Stimulated activated effector memory CD8-positive, alpha-beta T cell treated with anti-CD3 and anti-CD28 coated beads, Interleukin-12 subunit alpha, Interleukin-12 subunit beta, amount 100 ng/mL, for 72 hours (primary cell): ENCODE results near the gene MSI2.
A peak's percentile ranks its signal among the peaks of the same experiment; 100 is the strongest.

Experiments
- ATAC-seq: fragments of 150-1000 bp; cut with Tn5 transposase; 2 replicates; pipeline ENCODE4 v1.10.0; 2021
- DNase-seq, 2 donors: peaks; one replicate each; pipeline ENCODE4 v3.0.0; 2021 to 2022; ENCODE audit warnings: low spot score in 2 of 2
- H3K27ac Mint-ChIP-seq: one replicate; pipeline ENCODE4 v1.8.0; 2022; ENCODE audit warnings: mild to moderate bottlenecking, mixed read lengths
- H3K36me3 Mint-ChIP-seq: one replicate; pipeline ENCODE4 v1.8.0; 2022; ENCODE audit warnings: mild to moderate bottlenecking, mixed read lengths
- H3K4me1 Mint-ChIP-seq: one replicate; pipeline ENCODE4 v1.8.0; 2022; ENCODE audit warnings: mixed read lengths
- H3K4me3 Mint-ChIP-seq: one replicate; pipeline ENCODE4 v1.8.0; 2022; ENCODE audit warnings: mild to moderate bottlenecking, mixed read lengths
- H3K9me3 Mint-ChIP-seq: one replicate; pipeline ENCODE4 v1.8.0; 2022; ENCODE audit warnings: mixed read lengths

MSI2 gene

GRCh38 chr17:57557416-57557815 lies 301.1 kb downstream of the MSI2 start:
- no peak overlapping the region for H3K27ac Mint-ChIP-seq
- no peaks in the 10 kb centered on the region for H3K9me3 Mint-ChIP-seq
- DNase-seq = no peak
- ATAC-seq = no peak
- no peaks in the 10 kb centered on the region for H3K36me3 Mint-ChIP-seq
- no peak overlapping the region for H3K4me3 Mint-ChIP-seq
- peaks cover 17% of the 10 kb centered on the region for H3K4me1 Mint-ChIP-seq

- Mint-ChIP-seq H3K27ac (no peak overlapping the region), H3K4me3 (no peak overlapping the region), H3K9me3 (no peaks in the 10 kb centered on the region), H3K4me1 (peaks cover 17% of the 10 kb centered on the region), H3K36me3 (no peaks in the 10 kb centered on the region)
- ATAC-seq (no peak), DNase-seq (no peak)
These were observed 301.7 kb downstream of the MSI2 start for GRCh38 chr17:57557834-57558681.

DNA sequence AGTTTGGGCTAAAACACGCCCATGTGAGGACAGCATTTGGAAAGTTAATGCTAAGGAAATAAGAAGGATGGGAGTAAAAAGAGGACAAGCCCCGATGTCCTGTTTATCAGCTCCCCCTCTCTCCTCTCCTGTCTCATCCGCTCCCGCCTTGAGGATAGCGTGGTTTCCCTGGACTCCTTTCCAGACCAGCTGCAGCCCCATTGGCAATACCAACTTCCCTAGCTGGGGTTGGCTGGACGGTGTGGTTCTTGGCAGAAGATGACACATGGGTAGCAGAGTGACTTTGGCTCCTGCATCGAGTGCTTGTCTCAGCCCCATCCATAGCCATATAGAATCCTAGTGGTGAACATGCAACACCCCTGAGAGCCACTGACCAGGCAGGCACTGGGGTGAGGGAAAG lies 302.9 kb downstream of the MSI2 start:
- DNase-seq = no peak

DNA sequence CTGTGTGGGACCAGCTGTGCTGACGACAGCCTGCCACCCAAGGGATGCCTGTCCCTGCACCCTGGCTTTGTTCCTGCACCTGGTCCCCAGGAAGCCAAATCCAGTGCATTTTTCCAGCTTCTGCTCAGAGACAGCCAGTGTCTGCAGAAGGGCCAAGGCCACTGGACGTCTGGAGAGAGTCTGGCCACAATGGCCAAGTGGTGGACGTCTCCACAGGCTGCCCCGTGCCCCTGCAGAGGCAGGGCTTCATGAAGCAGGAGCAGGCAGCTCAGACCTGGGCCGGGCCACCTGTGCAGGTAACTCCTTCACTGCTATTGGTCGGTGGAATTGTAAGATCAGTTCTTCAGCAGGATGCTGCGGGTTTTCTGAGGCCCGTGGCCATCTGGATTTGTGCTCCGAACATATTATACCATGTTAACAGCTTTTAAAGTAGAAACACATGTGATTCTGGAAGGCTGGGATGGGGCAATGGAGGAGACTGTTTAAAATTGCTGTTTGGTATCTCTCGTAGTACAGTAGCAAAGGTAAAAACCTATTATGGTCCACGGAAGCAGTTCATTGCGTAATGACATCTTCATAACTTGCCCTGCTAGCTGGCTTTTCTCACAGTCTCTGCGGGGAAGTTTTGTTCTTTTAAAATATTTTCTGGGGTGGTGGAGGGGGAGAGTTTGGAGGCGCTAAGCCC lies 303.5 kb downstream of the MSI2 start:
- ATAC-seq (no peak), DNase-seq (no peak)
- Mint-ChIP-seq H3K4me3 (no peak overlapping the region), H3K4me1 (peaks cover 25% of the 10 kb centered on the region), H3K36me3 (no peaks in the 10 kb centered on the region), H3K9me3 (no peaks in the 10 kb centered on the region), H3K27ac (no peak overlapping the region)

More for the DNA sequence above, 302.9 kb downstream of the MSI2 start:
- H3K27ac Mint-ChIP-seq = no peak overlapping the region
- H3K4me1 Mint-ChIP-seq = peaks cover 25% of the 10 kb centered on the region
- H3K4me3 Mint-ChIP-seq = no peak overlapping the region
- ATAC-seq = no peak
- H3K9me3 Mint-ChIP-seq = no peaks in the 10 kb centered on the region
- no peaks in the 10 kb centered on the region for H3K36me3 Mint-ChIP-seq

DNA sequence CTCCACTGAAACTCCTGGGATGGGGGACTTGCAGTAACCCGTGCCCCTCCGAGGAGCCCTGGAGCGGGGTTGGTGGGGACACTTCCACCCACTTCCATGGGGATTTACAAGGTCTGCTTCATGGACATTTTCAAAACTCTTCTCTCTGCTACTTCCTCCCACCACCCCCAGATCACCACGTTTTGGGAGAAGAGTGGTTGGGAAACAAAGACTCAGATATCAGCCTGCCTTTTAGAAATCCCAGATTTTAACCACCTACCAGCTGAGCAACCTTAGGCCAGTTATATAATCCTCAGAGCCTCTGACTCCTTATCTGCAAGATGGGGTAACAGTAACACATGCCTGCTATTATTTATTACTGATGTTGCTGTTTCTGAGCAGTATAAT lies 304.0 kb downstream of the MSI2 start:
- ATAC-seq (no peak), DNase-seq (no peak)
- peaks cover 23% of the 10 kb centered on the region for H3K4me1 Mint-ChIP-seq
- no peaks in the 10 kb centered on the region for H3K9me3 Mint-ChIP-seq
- no peaks in the 10 kb centered on the region for H3K36me3 Mint-ChIP-seq
- peak overlapping the region; percentile 75 for H3K27ac Mint-ChIP-seq
- no peak overlapping the region for H3K4me3 Mint-ChIP-seq

- Mint-ChIP-seq H3K4me3 (no peak overlapping the region), H3K4me1 (peaks cover 21% of the 10 kb centered on the region), H3K9me3 (no peaks in the 10 kb centered on the region), H3K36me3 (no peaks in the 10 kb centered on the region), H3K27ac (peak overlapping the region; percentile 75)
- DNase-seq (no peak), ATAC-seq (no peak)
These were observed 304.9 kb downstream of the MSI2 start for GRCh38 chr17:57561072-57561861.

- Mint-ChIP-seq H3K27ac (no peak overlapping the region), H3K36me3 (no peaks in the 10 kb centered on the region), H3K4me3 (no peak overlapping the region), H3K9me3 (no peaks in the 10 kb centered on the region), H3K4me1 (peaks cover 21% of the 10 kb centered on the region)
- ATAC-seq (no peak), DNase-seq (no peak)
These were observed 305.9 kb downstream of the MSI2 start for GRCh38 chr17:57562184-57562698.

GRCh38 chr17:57563958-57564357 lies 307.6 kb downstream of the MSI2 start:
- no peak overlapping the region for H3K4me3 Mint-ChIP-seq
- DNase-seq (no peak), ATAC-seq (no peak)
- H3K27ac Mint-ChIP-seq = no peak overlapping the region
- H3K4me1 Mint-ChIP-seq = peaks cover 28% of the 10 kb centered on the region
- peaks cover 7% of the 10 kb centered on the region for H3K36me3 Mint-ChIP-seq
- no peaks in the 10 kb centered on the region for H3K9me3 Mint-ChIP-seq

DNA sequence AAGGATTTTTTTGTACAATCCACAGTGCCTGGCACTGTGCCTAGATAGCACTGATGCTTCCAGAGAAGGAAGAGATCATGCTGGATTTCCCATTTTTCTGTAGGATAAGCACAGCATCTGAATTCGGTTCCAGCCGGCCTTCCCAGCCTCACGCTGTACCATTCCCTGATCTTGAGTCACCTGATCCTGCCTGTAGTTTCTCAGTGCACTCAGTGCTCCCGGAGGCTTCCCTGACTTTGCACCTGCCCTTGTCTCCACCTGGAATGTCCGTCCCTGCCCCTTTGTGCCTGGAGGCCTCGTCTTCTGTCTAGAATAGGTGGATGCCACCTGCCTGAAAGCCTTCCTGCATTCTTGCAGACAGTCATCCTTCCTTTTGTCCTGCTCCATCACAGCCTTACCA lies 308.9 kb downstream of the MSI2 start:
- ATAC-seq (no peak), DNase-seq (no peak)
- no peaks in the 10 kb centered on the region for H3K9me3 Mint-ChIP-seq
- H3K27ac Mint-ChIP-seq = no peak overlapping the region
- no peak overlapping the region for H3K4me3 Mint-ChIP-seq
- H3K4me1 Mint-ChIP-seq = peaks cover 35% of the 10 kb centered on the region
- peaks cover 7% of the 10 kb centered on the region for H3K36me3 Mint-ChIP-seq

GRCh38 chr17:57566721-57567120 lies 310.4 kb downstream of the MSI2 start:
- peaks cover 36% of the 10 kb centered on the region for H3K4me1 Mint-ChIP-seq
- H3K9me3 Mint-ChIP-seq = no peaks in the 10 kb centered on the region
- no peak for DNase-seq
- H3K4me3 Mint-ChIP-seq = no peak overlapping the region
- peak overlapping the region; percentile 37 for H3K27ac Mint-ChIP-seq
- H3K36me3 Mint-ChIP-seq = peaks cover 7% of the 10 kb centered on the region
- no peak for ATAC-seq

- ATAC-seq = no peak
- H3K4me1 Mint-ChIP-seq = peaks cover 36% of the 10 kb centered on the region
- no peak for DNase-seq
- peaks cover 7% of the 10 kb centered on the region for H3K36me3 Mint-ChIP-seq
- H3K9me3 Mint-ChIP-seq = no peaks in the 10 kb centered on the region
- no peak overlapping the region for H3K4me3 Mint-ChIP-seq
- H3K27ac Mint-ChIP-seq = peak overlapping the region; percentile 37
These were observed 310.9 kb downstream of the MSI2 start for GRCh38 chr17:57567251-57567650.

DNA sequence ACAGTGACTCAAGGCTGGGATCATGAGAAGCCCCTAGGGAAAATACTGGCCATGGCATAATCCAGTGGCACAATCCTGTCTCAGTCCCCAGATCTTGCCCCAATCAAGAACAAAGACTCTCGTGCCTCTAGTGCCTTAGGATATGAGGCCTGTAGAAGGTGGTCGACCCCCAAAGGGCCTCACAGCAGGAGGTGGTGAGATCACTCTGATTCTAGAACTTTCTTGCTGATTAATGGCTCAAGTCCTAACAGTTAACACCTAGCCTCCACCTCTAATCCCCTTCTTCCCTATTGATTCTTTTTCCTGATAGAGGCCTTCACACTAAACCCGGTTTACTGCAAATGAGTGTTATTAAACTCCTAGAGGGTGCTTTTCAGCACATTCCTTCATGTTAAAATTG lies 312.0 kb downstream of the MSI2 start:
- peaks cover 7% of the 10 kb centered on the region for H3K36me3 Mint-ChIP-seq
- no peak for ATAC-seq
- H3K27ac Mint-ChIP-seq = peak overlapping the region; percentile 41
- peaks cover 36% of the 10 kb centered on the region for H3K4me1 Mint-ChIP-seq
- no peak for DNase-seq
- H3K4me3 Mint-ChIP-seq = no peak overlapping the region
- H3K9me3 Mint-ChIP-seq = no peaks in the 10 kb centered on the region

DNA sequence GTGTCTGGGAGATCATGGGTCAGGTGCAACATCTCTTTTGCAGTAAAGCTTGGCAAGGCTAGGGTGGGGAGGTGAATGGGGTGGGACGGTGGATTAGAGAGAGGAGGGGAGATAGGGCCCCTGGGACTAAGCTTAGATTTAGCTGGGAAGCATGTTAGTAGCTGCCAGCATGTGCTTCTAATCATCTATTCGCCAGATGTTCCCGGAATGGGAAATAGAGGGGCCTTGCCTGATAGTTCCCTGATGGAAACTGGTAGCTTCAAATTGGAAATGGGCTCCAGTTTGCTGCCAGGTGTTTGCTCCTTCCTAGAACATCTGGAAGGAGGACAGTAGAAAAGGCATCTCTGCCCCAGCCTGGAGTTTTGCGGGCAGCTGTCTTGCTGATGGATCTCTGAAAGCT lies 312.7 kb downstream of the MSI2 start:
- Mint-ChIP-seq H3K27ac (peak overlapping the region; percentile 41), H3K4me3 (no peak overlapping the region), H3K36me3 (peaks cover 7% of the 10 kb centered on the region), H3K9me3 (no peaks in the 10 kb centered on the region), H3K4me1 (peaks cover 30% of the 10 kb centered on the region)
- no peak for DNase-seq
- ATAC-seq = no peak

GRCh38 chr17:57569853-57570252 lies 313.5 kb downstream of the MSI2 start:
- peaks cover 7% of the 10 kb centered on the region for H3K36me3 Mint-ChIP-seq
- H3K27ac Mint-ChIP-seq = no peak overlapping the region
- ATAC-seq = no peak
- H3K4me3 Mint-ChIP-seq = no peak overlapping the region
- no peak for DNase-seq
- H3K9me3 Mint-ChIP-seq = no peaks in the 10 kb centered on the region
- H3K4me1 Mint-ChIP-seq = peaks cover 29% of the 10 kb centered on the region

- Mint-ChIP-seq H3K27ac (peak overlapping the region; percentile 52), H3K36me3 (peaks cover 7% of the 10 kb centered on the region), H3K9me3 (no peaks in the 10 kb centered on the region), H3K4me1 (peaks cover 20% of the 10 kb centered on the region), H3K4me3 (no peak overlapping the region)
- ATAC-seq (no peak), DNase-seq (no peak)
These were observed 314.5 kb downstream of the MSI2 start for GRCh38 chr17:57570724-57571344.
